IPS-NIHi11 (cell line): ENCODE results near the gene FANK1.

ENCODE experiments used
- DNase-seq: peaks from one replicate; pipeline ENCODE4 v3.0.0; 2012; ENCODE audit warnings: mixed read lengths, low spot score

The FANK1 gene

DNA sequence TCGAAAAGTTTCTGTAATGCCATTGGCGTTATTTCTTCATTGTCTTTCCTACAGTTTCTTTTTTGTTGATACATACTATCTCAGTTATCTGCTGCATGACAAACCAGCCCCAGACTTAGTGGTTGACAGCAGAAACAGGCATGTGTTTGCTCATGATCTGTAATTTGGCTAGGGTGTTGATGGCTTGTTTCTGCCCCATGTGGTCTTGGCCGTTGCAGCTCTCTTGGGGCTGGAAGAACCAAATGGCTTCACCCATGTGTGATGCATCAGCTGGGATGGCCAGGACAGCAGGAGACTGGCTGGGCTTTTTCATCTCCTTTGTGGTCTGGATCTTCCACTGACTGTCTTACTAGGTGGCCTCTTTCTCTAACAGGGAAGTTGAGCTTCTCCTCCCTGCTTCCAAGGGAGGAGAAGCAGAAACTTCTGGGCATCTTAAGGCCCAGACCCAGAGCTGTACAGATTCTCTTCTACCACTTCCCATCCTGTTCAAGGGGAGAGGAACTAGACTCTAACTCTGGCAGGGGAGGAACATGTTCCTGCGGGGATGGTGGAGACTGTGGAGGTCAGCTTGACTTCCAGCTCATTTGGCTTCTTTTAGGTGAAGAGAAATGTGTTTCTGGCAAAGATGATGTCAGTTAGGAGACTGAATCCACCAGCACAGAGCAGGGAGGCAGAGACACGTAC is 89.3 kb downstream of the FANK1 start:
- no peak for DNase-seq

DNA sequence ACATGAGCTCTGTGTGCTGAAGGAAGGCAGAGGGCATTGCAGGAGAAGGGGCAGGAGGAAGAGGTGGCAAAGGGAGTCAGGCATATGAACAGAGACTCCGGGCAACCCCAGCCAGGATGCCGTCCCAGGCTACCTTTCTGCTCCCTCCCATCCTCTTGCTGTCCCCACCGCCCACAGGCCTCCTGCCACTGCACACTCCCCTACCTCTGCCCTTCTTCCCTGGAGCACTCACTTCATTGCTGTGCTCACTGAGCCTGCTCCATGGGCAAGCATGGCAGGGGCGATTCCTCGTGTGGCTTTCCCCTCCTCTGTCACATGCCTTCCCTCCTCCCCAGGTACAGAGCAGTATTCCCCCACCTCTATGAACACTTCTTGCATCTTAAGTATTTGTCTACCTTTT is 93.4 kb downstream of the FANK1 start:
- no peak for DNase-seq

- DNase-seq: no peak
Measured at GRCh38 chr10:125990974-125991373, 94.6 kb downstream of the FANK1 start.

GRCh38 chr10:125991392-125991791 is 95.0 kb downstream of the FANK1 start:
- DNase-seq: no peak

GRCh38 chr10:125992254-125992653 is 95.9 kb downstream of the FANK1 start:
- DNase-seq: no peak

- DNase-seq: no peak
Measured at GRCh38 chr10:125994601-125995000, 98.2 kb downstream of the FANK1 start.

DNA sequence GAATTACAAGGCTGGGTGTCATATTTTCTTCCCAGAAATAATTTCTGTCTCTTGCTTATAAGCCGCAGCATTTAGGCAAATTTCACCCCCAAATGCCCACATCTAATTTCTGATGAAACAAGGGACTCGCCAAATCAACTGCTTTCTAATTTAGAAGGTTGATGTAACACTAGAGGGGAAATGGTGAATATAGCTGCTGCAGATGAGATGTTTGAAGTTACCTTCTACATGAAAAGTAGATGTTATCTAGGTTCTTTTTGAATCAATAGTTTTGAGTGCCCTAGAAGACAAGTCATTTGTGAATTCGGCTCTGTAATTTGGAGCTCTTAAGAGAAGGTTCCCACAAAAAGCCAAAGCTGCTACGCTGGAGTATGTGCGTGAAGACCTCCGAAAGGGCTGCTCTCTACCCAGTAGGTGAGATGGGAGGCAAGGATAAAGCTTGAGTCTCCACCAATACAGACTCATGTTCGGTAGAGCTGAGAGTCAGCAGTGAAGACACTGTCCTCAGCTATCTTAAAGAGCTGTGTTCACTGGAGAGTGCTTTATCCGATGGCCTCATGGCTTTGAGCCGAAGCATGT is 99.5 kb downstream of the FANK1 start:
- DNase-seq: no peak

DNA sequence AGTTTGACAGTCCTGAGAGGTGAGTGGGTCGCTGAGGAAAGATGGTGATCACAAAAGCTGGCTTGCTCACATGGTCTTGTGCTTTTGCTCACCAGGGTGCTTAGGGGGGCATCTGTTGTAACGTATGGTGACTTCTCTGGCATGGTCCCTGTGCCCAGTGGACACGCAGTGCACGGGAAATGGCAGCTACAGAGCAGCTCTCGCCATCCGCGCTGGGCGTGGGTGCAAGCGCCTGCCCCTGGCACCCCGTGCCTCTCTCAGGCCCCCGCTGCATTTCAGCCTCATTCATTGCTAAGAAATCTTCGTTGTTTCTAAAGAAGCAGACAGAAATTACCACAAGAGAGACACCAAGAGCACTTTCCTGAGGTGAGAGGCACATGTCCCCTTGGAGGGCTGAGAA is 101.2 kb downstream of the FANK1 start:
- DNase-seq: no peak

DNA sequence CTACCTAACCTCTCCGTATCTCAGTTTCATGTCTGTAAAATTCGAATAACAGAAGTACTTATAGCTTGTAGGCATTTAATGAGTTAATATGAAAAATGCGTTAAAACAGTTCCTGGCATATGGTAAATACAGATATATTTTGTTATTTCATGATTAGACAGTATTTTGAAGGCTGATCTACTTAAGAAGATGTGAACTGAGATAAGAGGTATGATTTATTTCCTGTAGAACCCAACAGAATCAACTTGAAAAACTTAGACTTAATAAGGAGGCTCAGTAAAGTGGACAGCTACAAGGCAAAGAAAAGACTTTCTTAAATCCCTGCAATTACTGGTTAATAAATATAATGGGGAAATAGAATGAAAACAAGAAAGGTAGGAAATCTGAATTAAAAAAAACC is 103.3 kb downstream of the FANK1 start:
- no peak for DNase-seq

GRCh38 chr10:126001576-126001975 is 105.2 kb downstream of the FANK1 start:
- DNase-seq: no peak

DNA sequence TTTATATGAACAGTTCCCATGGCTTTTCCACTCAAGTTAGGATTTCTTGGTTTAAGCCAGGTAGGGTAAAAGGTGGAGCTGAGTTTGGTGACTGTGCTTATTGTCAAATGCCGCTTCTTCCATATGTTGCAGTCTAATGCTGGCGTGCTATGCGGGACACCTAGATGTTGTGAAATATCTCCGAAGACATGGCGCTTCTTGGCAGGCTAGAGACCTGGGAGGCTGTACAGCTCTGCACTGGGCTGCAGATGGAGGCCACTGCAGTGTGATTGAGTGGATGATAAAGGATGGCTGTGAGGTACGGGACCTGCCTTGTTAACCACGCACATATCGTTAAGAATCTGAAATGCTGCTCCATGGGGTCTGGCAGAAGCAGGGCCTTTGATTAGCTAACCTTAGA is 108.4 kb downstream of the FANK1 start:
- DNase-seq: no peak

DNA sequence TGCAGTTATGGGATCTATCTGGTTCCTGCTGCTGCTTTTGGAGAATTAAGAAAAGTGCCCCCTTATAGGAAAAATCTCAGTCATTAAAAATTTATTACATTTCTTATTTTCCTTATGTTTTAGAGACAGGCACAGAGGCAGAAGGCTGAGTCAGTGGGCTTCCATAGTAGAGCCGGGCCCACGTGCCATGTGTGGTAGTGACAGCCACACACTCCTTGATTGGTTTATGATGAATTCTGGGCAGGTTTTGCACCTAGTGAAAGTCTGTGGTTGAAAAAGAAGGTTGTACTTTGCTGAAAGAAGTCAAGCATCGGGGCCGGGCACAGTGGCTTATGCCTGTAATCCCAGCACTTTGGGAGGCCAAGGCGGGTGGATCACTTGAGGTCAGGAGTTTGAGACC is 109.9 kb downstream of the FANK1 start:
- no peak for DNase-seq

DNA sequence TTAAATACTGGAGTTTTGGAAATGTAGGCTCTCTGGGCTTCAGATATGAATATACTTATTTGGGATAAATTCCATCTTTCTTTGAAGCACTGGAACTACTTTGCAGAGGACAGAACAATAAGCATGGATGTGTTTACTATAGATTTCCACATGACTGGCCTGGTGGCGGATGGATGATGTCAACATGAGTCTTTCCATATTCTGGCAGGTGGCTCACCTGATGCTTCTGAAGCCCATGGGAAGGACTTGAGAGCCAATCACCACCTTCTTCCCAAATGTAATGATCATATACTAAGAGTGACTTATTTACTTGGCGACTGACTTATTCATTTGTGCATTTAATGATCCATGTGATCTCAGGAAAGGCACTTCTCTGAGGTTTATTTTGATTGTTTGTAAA is 110.5 kb downstream of the FANK1 start:
- no peak for DNase-seq

- DNase-seq: no peak
Measured at GRCh38 chr10:126009650-126010049, 113.3 kb downstream of the FANK1 start.

DNA sequence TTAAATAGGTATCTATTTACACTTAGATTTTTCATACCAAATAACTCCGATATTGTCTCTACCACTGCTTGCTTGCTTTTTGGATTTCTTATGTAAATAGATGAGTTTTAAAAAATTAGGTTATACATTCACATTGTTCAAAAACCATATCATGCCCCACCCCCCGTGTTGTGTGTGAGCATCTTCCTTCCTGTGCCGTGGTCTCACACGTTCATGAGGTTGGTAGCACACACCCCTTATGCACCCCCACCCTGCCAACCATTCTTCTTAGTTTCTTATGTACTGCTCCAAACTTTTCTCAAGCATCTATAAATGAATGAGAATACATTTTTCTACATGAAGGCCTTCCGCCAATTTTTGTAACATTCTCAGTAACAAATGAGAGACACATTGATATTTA is 115.6 kb downstream of the FANK1 start:
- no peak for DNase-seq

DNA sequence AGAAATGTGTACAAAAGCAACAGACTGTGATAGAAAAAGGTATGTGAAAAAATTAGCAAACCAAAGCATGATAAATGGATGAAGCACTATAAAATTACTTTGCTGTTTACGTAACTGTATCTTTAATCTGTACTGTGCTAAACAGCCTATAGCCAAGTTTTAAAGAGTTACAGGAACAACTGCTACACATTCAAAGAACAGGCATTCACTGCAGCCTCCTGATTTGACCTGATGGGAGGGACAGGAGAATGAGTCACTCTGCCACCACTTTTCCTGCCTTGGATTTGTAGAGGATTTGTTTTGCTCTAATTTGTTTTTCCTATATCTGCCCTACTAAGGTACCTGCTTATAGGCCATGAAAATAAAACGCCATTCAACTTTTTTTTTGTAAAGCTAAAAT is 116.1 kb downstream of the FANK1 start:
- DNase-seq: no peak

DNA sequence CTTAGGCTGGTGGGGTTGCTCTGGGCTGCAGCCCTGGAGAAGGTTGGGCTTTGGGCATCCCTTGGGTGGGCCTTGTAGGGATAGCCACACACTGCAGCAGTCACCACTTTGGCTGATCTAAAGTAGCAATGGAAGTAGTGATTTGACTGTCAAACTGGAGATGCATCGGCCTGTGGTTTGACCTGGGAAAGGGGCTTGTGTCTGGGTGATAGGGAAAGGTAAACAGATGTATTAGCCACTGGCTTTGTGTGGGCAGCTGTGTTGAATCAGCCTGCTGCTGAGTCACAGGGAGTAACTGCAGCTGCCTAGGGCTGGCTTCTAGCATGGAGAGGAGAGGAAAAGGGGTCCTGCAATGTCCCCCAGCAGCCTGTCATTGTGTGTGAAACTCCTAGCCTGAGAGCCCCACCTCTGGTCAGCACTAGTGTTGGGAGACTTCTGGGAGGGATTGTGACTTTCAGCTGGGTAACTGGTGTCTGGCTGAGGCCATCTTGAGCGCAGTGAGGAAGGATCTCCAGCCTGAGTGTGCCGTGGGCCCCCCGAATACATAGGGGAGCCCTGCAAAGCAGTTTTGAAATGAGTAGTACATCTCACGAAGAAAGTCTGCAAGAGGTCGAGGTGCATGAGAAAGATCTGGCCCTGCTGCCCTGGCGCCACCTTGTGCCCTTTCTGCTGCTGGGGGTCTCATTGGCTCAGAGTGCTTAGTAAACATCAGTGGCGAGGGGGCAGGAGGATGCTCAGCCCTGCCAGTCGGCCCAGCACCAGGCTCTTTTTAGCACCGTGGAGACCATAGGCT is 117.3 kb downstream of the FANK1 start:
- DNase-seq: peak; percentile 49

DNA sequence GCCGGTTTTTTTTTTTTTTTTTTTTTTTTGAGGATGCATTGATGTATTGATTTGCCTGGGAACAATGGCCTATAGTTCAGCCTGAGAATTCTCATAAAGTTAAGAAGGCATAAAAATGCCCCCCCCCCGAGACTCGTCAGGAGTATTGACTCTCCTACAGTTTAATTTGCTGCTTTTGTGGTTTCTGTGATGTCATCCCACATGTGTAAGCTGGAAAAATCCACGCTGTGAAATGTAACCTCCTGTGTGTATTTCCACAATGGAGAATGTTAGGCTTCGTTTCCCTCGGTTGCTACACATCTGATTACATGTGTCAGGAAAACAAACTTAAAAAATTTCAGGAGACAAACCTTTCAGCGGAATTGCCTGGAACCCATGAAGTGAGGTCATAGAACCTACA is 117.9 kb downstream of the FANK1 start:
- DNase-seq: no peak

GRCh38 chr10:126015413-126015812 is 119.0 kb downstream of the FANK1 start:
- no peak for DNase-seq

DNA sequence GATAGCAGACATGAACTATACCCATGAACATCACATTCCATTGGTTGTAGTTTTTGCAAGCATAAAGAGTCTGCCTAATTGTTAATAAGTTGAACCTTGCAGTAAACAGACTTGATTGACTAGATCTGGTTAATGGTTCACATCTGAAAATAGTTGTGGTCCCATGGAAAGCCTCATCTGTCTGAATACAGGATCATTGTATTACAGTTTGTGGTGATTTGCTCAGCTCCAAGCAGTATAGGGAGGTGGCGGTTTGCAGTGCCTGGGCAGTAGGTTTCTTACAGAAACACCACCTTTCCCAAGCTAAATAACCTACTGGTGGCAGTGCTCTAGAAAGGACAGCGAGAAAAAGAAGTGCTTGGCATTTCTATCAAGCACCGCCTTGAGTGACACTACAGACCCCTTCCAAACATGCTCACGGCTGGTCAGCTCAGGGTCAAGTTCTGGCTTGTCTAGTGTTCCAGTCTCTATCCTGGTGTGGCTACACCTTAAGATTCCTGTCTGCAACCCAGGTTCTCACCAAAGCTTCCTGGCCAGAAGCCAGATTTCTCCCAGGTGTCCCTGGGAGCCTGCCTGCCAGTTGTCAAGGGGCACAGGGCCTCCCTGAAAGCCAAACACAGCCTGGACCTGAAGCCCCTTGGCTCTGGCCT is 119.9 kb downstream of the FANK1 start:
- no peak for DNase-seq

- no peak for DNase-seq
Measured at GRCh38 chr10:126016882-126017281, 120.5 kb downstream of the FANK1 start.

GRCh38 chr10:126017961-126018560 is 121.7 kb downstream of the FANK1 start:
- DNase-seq: no peak
